Hepatocyte (in vitro differentiated cells): ENCODE results near the gene SDC3. TPM values are rescaled to one million over a fixed set of nuclear protein-coding genes. Genes with fewer than 3 reads are reported as not detected.

Experiments used
- DNase-seq: peaks from one replicate; pipeline ENCODE4 v3.0.0-alpha.2; 2016; ENCODE audit warnings: low spot score
- H2AFZ ChIP-seq: fragments of 200-600 bp; sonication (generic); 2 replicates; pipeline ENCODE4 v1.6.0; 2016; ENCODE audit warnings: antibody characterized with exemption, mild to moderate bottlenecking
- H3K27ac ChIP-seq: fragments of 200-600 bp; sonication (generic); 2 replicates; pipeline ENCODE4 v1.5.1; 2016; ENCODE audit warnings: mild to moderate bottlenecking
- H3K27me3 ChIP-seq: fragments of 200-600 bp; sonication (generic); 2 replicates; pipeline ENCODE4 v1.6.1; 2016
- H3K36me3 ChIP-seq: fragments of 200-600 bp; sonication (generic); replicated peaks from 2 replicates; pipeline ENCODE4 v1.5.1; 2016; ENCODE audit warnings: low read depth; ENCODE audit not compliant: insufficient read depth
- H3K4me1 ChIP-seq: fragments of 200-600 bp; sonication (generic); 2 replicates; pipeline ENCODE4 v1.5.1; 2016; ENCODE audit warnings: mild to moderate bottlenecking, moderate library complexity; ENCODE audit not compliant: insufficient read depth
- H3K4me2 ChIP-seq: fragments of 200-600 bp; sonication (generic); 2 replicates; pipeline ENCODE4 v1.6.0; 2016
- H3K4me3 ChIP-seq: fragments of 200-600 bp; sonication (generic); 2 replicates; pipeline ENCODE4 v1.5.1; 2016; ENCODE audit warnings: mild to moderate bottlenecking
- H3K79me2 ChIP-seq: fragments of 200-600 bp; sonication (generic); 2 replicates; pipeline ENCODE4 v1.6.0; 2017; ENCODE audit warnings: mild to moderate bottlenecking
- H3K9me2 ChIP-seq: fragments of 200-600 bp; sonication (generic); replicated peaks from 2 replicates; pipeline ENCODE4 v1.6.0; 2017; ENCODE audit warnings: mild to moderate bottlenecking; ENCODE audit not compliant: insufficient read depth
- H3K9me3 ChIP-seq: fragments of 200-600 bp; sonication (generic); 2 replicates; pipeline ENCODE4 v1.5.1; 2016; ENCODE audit warnings: low read depth, mild to moderate bottlenecking
- H4K20me1 ChIP-seq: fragments of 200-600 bp; sonication (generic); 2 replicates; pipeline ENCODE4 v1.6.0; 2016; ENCODE audit warnings: mild to moderate bottlenecking; ENCODE audit not compliant: insufficient read depth, poor library complexity, severe bottlenecking
- CTCF ChIP-seq: fragments of 200-600 bp; sonication (generic); IDR thresholded peaks from 2 replicates; pipeline ENCODE4 v1.5.1; 2016; ENCODE audit warnings: antibody characterized with exemption, mild to moderate bottlenecking; ENCODE audit not compliant: poor library complexity
- EZH2 ChIP-seq: fragments of 200-600 bp; sonication (generic); IDR thresholded peaks from 2 replicates; pipeline ENCODE4 v1.6.1; 2016; ENCODE audit warnings: antibody characterized with exemption, mild to moderate bottlenecking, borderline replicate concordance
- EZH2phosphoT487 ChIP-seq: fragments of 200-600 bp; sonication (generic); IDR thresholded peaks from one replicate; pipeline ENCODE4 v1.6.1; 2018; ENCODE audit warnings: antibody characterized with exemption, mild to moderate bottlenecking, low read depth, moderate library complexity; ENCODE audit not compliant: unreplicated experiment, severe bottlenecking
- WGBS: methylation state at CpG from one replicate; pipeline ENCODE4 v1.1.6; 2016; ENCODE audit warnings: low lambda C conversion rate; ENCODE audit errors: missing lambda C conversion rate; 5-methylcytosine and 5-hydroxymethylcytosine counted together
- polyA plus RNA-seq: library from polyadenylated mRNA; unstranded; fragments of >200 nt; fragmentation: Nextera tagmentation; extraction: Ambion mirVana; gene quantifications from 2 replicates; pipeline ENCODE4 v1.2.1, GENCODE V29; 2016
- total RNA-seq: library from RNA; depleted of rRNA; stranded (reverse); fragments of >200 nt; gene quantifications from 2 replicates; pipeline ENCODE4 v1.2.3, GENCODE V29; 2014

The SDC3 gene
- total and polyA plus RNA-seq, 2 experiments from 2014 or later, result 33.5 to 60.0 TPM

GRCh38 chr1:30857062-30857461 lies 51.5 kb downstream of the SDC3 start:
- Histone ChIP-seq H3K9me3 (no peaks in the 10 kb centered on the region), H3K27ac (no peak overlapping the region), H3K79me2 (no peaks in the 10 kb centered on the region), H4K20me1 (no peaks in the 10 kb centered on the region), H3K27me3 (no peaks in the 10 kb centered on the region), H3K4me3 (no peak overlapping the region), H3K36me3 (no peaks in the 10 kb centered on the region), H3K4me1 (peaks cover 17% of the 10 kb centered on the region), H2AFZ (no peak overlapping the region), H3K4me2 (no peak overlapping the region), H3K9me2 (no peaks in the 10 kb centered on the region)
- TF ChIP-seq EZH2phosphoT487 (no peak), EZH2 (no peak), CTCF (no peak)
- DNase-seq, result no peak

- H4K20me1 ChIP-seq, result no peaks in the 10 kb centered on the region
- 34% methylated on average over 14 of the region's 14 CpGs for WGBS
- H3K4me1 ChIP-seq, result peaks cover 17% of the 10 kb centered on the region
- no peak overlapping the region for H3K4me2 ChIP-seq
- H3K27ac ChIP-seq, result no peak overlapping the region
- TF ChIP-seq EZH2phosphoT487 (no peak), CTCF (no peak), EZH2 (no peak)
- no peaks in the 10 kb centered on the region for H3K79me2 ChIP-seq
- no peak overlapping the region for H2AFZ ChIP-seq
- no peak for DNase-seq
- no peaks in the 10 kb centered on the region for H3K27me3 ChIP-seq
- no peaks in the 10 kb centered on the region for H3K9me3 ChIP-seq
- no peaks in the 10 kb centered on the region for H3K36me3 ChIP-seq
- no peaks in the 10 kb centered on the region for H3K9me2 ChIP-seq
- no peak overlapping the region for H3K4me3 ChIP-seq
Observed at GRCh38 chr1:30856260-30856790, 52.2 kb downstream of the SDC3 start.

- Histone ChIP-seq H3K4me2 (no peak overlapping the region), H3K27ac (no peak overlapping the region), H2AFZ (no peak overlapping the region), H3K27me3 (no peaks in the 10 kb centered on the region), H4K20me1 (no peaks in the 10 kb centered on the region), H3K79me2 (no peaks in the 10 kb centered on the region), H3K4me3 (no peak overlapping the region), H3K9me3 (no peaks in the 10 kb centered on the region), H3K9me2 (no peaks in the 10 kb centered on the region), H3K4me1 (peaks cover 17% of the 10 kb centered on the region), H3K36me3 (no peaks in the 10 kb centered on the region)
- WGBS, result 51% methylated on average over 4 of the region's 4 CpGs
- no peak for TF ChIP-seq EZH2phosphoT487
- DNase-seq, result no peak
Observed at GRCh38 chr1:30855686-30856259, 52.8 kb downstream of the SDC3 start.

GRCh38 chr1:30853350-30853749 lies 55.2 kb downstream of the SDC3 start:
- H3K79me2 ChIP-seq, result no peaks in the 10 kb centered on the region
- no peaks in the 10 kb centered on the region for H3K9me3 ChIP-seq
- no peaks in the 10 kb centered on the region for H3K9me2 ChIP-seq
- no peak overlapping the region for H3K4me2 ChIP-seq
- H3K4me1 ChIP-seq, result peaks cover 9% of the 10 kb centered on the region
- H3K4me3 ChIP-seq, result no peak overlapping the region
- TF ChIP-seq EZH2phosphoT487, result no peak
- no peak for TF ChIP-seq CTCF
- no peak for TF ChIP-seq EZH2
- H2AFZ ChIP-seq, result no peak overlapping the region
- no peak overlapping the region for H3K27ac ChIP-seq
- no peaks in the 10 kb centered on the region for H3K36me3 ChIP-seq
- no peaks in the 10 kb centered on the region for H3K27me3 ChIP-seq
- H4K20me1 ChIP-seq, result no peaks in the 10 kb centered on the region
- 77% methylated on average over 3 of the region's 4 CpGs for WGBS
- DNase-seq, result peak; percentile 37
